ENCODE measurements around the gene RRAGC. TPM values are rescaled to one million over a fixed set of nuclear protein-coding genes. Genes with fewer than 3 reads are reported as not detected.
"Not testable (repeated sequence)": the region's sequence is repeated elsewhere in the genome, so short reads cannot be mapped to it uniquely, and the experiment has no call there.

RRAGC gene
- total RNA-seq, 1 donor from 2014 or later: 20.6 TPM

GRCh38 chr1:38814984-38815464 is 44.5 kb downstream of the RRAGC start:
- DNase-seq: no peak
- TF ChIP-seq, protein P1, sequence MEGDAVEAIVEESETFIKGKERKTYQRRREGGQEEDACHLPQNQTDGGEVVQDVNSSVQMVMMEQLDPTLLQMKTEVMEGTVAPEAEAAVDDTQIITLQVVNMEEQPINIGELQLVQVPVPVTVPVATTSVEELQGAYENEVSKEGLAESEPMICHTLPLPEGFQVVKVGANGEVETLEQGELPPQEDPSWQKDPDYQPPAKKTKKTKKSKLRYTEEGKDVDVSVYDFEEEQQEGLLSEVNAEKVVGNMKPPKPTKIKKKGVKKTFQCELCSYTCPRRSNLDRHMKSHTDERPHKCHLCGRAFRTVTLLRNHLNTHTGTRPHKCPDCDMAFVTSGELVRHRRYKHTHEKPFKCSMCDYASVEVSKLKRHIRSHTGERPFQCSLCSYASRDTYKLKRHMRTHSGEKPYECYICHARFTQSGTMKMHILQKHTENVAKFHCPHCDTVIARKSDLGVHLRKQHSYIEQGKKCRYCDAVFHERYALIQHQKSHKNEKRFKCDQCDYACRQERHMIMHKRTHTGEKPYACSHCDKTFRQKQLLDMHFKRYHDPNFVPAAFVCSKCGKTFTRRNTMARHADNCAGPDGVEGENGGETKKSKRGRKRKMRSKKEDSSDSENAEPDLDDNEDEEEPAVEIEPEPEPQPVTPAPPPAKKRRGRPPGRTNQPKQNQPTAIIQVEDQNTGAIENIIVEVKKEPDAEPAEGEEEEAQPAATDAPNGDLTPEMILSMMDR (IDR thresholded peaks at IDR 0.05; ENCODE audit: partially characterized antibody, unreplicated experiment): no peak
- Mint-ChIP-seq H3K27ac (ENCODE audit: unreplicated experiment) (no peak overlapping the region), H3K4me3 (ENCODE audit: unreplicated experiment) (no peak overlapping the region), H3K27me3 (ENCODE audit: unreplicated experiment) (no peaks in the 10 kb centered on the region), H3K36me3 (ENCODE audit: unreplicated experiment) (no peaks in the 10 kb centered on the region), H3K9me3 (ENCODE audit: unreplicated experiment) (peaks cover 3% of the 10 kb centered on the region), H3K4me1 (ENCODE audit: low read depth, unreplicated experiment) (peaks cover 36% of the 10 kb centered on the region)

DNA sequence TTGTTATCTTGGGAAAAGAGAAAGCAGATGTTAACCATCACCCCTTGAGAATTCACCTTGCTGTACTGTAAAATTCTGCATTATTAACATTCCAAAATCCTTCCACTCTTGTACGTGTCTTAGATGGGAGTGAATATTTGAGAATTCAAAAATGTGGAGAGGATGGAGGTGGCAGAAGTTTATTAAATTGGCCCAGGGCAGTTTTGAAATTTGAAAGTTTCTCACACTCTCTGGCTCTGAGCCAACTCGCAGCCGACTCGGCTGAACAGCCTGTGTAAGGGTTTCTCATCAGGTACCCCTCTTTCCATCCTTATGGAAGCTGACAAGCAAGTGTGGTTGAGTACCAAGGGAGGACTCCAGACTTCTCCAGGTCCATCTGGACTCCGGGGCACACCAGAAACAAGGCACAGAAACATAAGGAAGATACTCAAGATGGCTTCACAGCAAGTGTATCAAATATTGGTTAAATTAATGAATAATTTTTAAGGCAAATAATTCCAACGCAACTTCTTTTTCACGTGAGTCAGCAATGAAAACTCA is 45.1 kb downstream of the RRAGC start:
- no peak for DNase-seq
- no peaks in the 10 kb centered on the region for H3K36me3 Mint-ChIP-seq (ENCODE audit: unreplicated experiment)
- TF ChIP-seq, protein P1 (IDR thresholded peaks at IDR 0.05; ENCODE audit: partially characterized antibody, unreplicated experiment): no peak
- no peaks in the 10 kb centered on the region for H3K27me3 Mint-ChIP-seq (ENCODE audit: unreplicated experiment)
- peaks cover 2% of the 10 kb centered on the region for H3K9me3 Mint-ChIP-seq (ENCODE audit: unreplicated experiment)
- no peak overlapping the region for H3K4me3 Mint-ChIP-seq (ENCODE audit: unreplicated experiment)
- H3K4me1 Mint-ChIP-seq (ENCODE audit: low read depth, unreplicated experiment): peaks cover 32% of the 10 kb centered on the region
- peak overlapping the region; percentile 80 for H3K27ac Mint-ChIP-seq (ENCODE audit: unreplicated experiment)

DNA sequence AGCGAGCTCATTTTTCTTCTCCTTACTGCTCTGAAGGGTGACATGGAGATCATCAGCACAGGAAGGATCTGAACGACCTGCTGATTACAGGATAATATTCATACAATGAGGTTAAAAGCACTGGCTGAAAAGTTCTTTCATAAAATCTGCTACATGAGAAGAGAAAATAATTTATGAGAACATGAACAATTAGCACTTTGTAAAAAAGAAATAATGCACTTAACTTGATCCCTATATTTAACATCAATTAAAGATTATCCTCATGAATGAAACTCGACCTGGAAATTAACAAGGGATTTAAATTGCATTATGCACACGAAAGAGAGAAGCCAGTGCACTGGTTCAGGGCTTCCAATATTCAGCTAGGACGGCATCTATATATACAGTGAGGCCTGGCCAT is 46.6 kb downstream of the RRAGC start:
- H3K27ac Mint-ChIP-seq (ENCODE audit: unreplicated experiment): no peak overlapping the region
- H3K36me3 Mint-ChIP-seq (ENCODE audit: unreplicated experiment): no peaks in the 10 kb centered on the region
- DNase-seq: no peak

DNA sequence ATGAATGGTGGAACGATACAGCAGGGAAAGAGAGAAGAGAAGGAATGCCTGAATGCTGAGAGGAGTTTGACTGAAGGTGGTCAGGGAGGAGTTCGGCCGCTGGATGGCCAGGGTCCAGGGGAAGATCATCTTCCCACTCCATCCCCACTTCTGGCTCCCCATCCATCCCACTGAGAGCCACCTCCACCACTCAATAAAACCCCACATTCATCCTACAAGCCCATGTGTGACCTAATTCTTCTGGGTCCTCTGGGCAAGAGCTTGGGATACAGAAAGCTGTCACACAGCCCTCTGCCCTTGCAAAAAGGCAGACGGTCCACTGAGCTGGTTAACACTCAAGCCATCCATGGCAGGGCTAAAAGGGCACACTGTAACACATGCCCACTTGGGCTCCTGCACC is 48.1 kb downstream of the RRAGC start:
- not testable (repeated sequence) for H3K4me3 Mint-ChIP-seq (ENCODE audit: unreplicated experiment); DNase-seq; H3K27me3 Mint-ChIP-seq (ENCODE audit: unreplicated experiment); H3K36me3 Mint-ChIP-seq (ENCODE audit: unreplicated experiment); H3K9me3 Mint-ChIP-seq (ENCODE audit: unreplicated experiment)
- Mint-ChIP-seq H3K27ac (ENCODE audit: unreplicated experiment) (peak overlapping the region; percentile 75), H3K4me1 (ENCODE audit: low read depth, unreplicated experiment) (peaks cover 29% of the 10 kb centered on the region)

More for the DNA sequence above, 46.6 kb downstream of the RRAGC start:
- Mint-ChIP-seq H3K27me3 (ENCODE audit: unreplicated experiment) (no peaks in the 10 kb centered on the region), H3K9me3 (ENCODE audit: unreplicated experiment) (peaks cover 2% of the 10 kb centered on the region), H3K4me3 (ENCODE audit: unreplicated experiment) (no peak overlapping the region), H3K4me1 (ENCODE audit: low read depth, unreplicated experiment) (peaks cover 29% of the 10 kb centered on the region)
- TF ChIP-seq, protein P1 (IDR thresholded peaks at IDR 0.05; ENCODE audit: partially characterized antibody, unreplicated experiment): no peak

GRCh38 chr1:38806090-38806489 is 53.5 kb downstream of the RRAGC start:
- H3K27ac Mint-ChIP-seq (ENCODE audit: unreplicated experiment): no peak overlapping the region
- TF ChIP-seq, protein P1 (IDR thresholded peaks at IDR 0.05; ENCODE audit: partially characterized antibody, unreplicated experiment): no peak
- H3K36me3 Mint-ChIP-seq (ENCODE audit: unreplicated experiment): no peaks in the 10 kb centered on the region
- H3K4me1 Mint-ChIP-seq (ENCODE audit: low read depth, unreplicated experiment): peaks cover 4% of the 10 kb centered on the region
- no peak overlapping the region for H3K4me3 Mint-ChIP-seq (ENCODE audit: unreplicated experiment)
- H3K9me3 Mint-ChIP-seq (ENCODE audit: unreplicated experiment): no peaks in the 10 kb centered on the region
- H3K27me3 Mint-ChIP-seq (ENCODE audit: unreplicated experiment): peaks cover 3% of the 10 kb centered on the region
- no peak for DNase-seq
